ENCODE measurements around the gene NINL.
"Not testable (repeated sequence)": the region's sequence is repeated elsewhere in the genome, so short reads cannot be mapped to it uniquely, and the experiment has no call there.

The NINL gene

GRCh38 chr20:25584905-25585704, at the start of gene NINL:
Gene NINL, minus strand, starts transcription at chr20:25585531. Its CDS starts 58,944 bp downstream, at chr20:25526587.
- peak; percentile 22 to 31 for DNase-seq

GRCh38 chr20:25632940-25633790, 47.8 kb upstream of the NINL start:
- DNase-seq: no peak

- DNase-seq: not testable (repeated sequence)
These were observed 45.3 kb upstream of the NINL start for GRCh38 chr20:25630615-25631014.

GRCh38 chr20:25629816-25630499, 44.6 kb upstream of the NINL start:
- no peak for DNase-seq

- DNase-seq: no peak
These were observed 41.4 kb upstream of the NINL start for GRCh38 chr20:25626779-25627178.

GRCh38 chr20:25624500-25624939, 39.2 kb upstream of the NINL start:
- DNase-seq: no peak

- DNase-seq: peak; percentile 91 to 93
These were observed 38.6 kb upstream of the NINL start, which contains the start of gene NANP for GRCh38 chr20:25623736-25624499. Gene NANP, minus strand, starts transcription at chr20:25624014. Its CDS starts 66 bp downstream, at chr20:25623948.

GRCh38 chr20:25623225-25623735, 37.9 kb upstream of the NINL start:
- DNase-seq: no peak

- no peak for DNase-seq
These were observed 37.3 kb upstream of the NINL start for GRCh38 chr20:25622450-25623224.

GRCh38 chr20:25622049-25622448, 36.7 kb upstream of the NINL start:
- DNase-seq: no peak

GRCh38 chr20:25619514-25619913, 34.2 kb upstream of the NINL start:
- DNase-seq: no peak

- no peak for DNase-seq
These were observed 23.4 kb upstream of the NINL start for GRCh38 chr20:25608774-25609173.

GRCh38 chr20:25606094-25606695, 20.9 kb upstream of the NINL start:
- DNase-seq: no peak

- DNase-seq: no peak
These were observed 19.8 kb upstream of the NINL start for GRCh38 chr20:25605148-25605547.

GRCh38 chr20:25604611-25605010, 19.3 kb upstream of the NINL start:
- no peak for DNase-seq

- not testable (repeated sequence) for DNase-seq
These were observed 17.6 kb upstream of the NINL start for GRCh38 chr20:25602914-25603309.

- DNase-seq: not testable (repeated sequence)
These were observed 17.0 kb upstream of the NINL start for GRCh38 chr20:25602191-25602913.

GRCh38 chr20:25601659-25602058, 16.3 kb upstream of the NINL start:
- DNase-seq: no peak

GRCh38 chr20:25600632-25601031, 15.3 kb upstream of the NINL start:
- no peak for DNase-seq
